HG03095 (cell line): ENCODE results near the gene KSR2.
"Not testable (repeated sequence)": the region's sequence is repeated elsewhere in the genome, so short reads cannot be mapped to it uniquely, and the experiment has no call there.

ENCODE experiments used
- ATAC-seq: cut with Tn5 transposase; IDR thresholded peaks from one replicate; pipeline ENCODE4 v1.9.1; 2021; ENCODE audit warnings: moderate library complexity; ENCODE audit not compliant: unreplicated experiment

Gene KSR2

GRCh38 chr12:117829108-117829507 is 139.7 kb downstream of the KSR2 start:
- ATAC-seq: no peak

- no peak for ATAC-seq
Measured at GRCh38 chr12:117827660-117828059, 141.1 kb downstream of the KSR2 start.

- ATAC-seq: no peak
Measured at GRCh38 chr12:117825827-117826226, 143.0 kb downstream of the KSR2 start.

GRCh38 chr12:117821480-117822175 is 147.2 kb downstream of the KSR2 start:
- ATAC-seq: no peak

DNA sequence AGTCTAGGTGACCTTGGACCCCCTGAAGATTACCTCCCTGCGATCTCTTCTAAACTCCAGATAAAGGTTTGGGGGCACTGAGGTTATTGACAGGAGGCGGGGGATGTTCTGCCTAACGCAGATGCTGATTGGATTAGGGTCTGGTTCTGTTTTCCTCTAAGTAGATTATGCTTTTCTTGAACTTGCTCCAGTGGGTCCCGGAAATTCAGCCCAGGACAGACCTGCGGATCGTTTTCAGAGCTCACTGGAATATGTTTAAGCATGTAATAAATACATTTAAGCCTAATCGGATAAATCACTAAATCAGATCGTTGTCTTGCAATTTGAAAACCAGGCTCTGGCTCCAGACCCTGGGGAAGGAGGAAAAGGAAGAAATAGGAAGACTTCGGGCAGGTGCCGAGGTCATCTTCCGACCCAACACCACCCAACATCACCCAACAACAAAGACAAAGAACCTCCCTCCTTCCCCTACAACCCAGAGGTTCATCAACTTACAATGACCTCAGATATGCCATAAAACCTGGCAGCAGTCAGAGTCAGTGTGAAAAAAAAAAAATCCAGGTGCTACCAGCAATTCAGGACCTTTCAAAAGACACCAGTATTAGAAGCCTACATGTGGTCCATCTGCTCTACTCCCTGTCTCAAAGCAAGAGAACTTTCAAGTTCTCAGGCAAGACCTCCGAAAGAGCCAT is 148.4 kb downstream of the KSR2 start:
- no peak for ATAC-seq

- ATAC-seq: no peak
Measured at GRCh38 chr12:117819160-117819559, 149.6 kb downstream of the KSR2 start.

GRCh38 chr12:117818400-117818799 is 150.4 kb downstream of the KSR2 start:
- ATAC-seq: no peak

DNA sequence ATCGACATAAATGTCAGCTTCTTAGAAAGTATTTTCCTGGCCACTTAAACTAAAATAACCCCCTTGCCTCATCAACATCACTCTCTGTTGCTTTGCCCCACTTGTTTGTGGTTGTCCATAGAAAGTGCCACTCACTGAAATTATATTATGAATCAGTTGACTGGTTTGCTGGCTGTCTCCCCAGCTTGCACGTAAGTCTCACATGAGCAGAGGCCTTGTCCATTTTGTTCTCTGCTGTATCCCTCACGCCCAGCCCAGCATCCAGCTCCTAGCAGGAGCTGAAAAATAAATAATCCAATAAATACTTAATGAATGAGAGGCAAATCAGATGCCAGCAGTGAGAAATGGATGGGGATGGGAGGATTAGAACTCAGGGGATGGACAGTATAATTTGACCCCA is 159.3 kb downstream of the KSR2 start:
- ATAC-seq: no peak

- ATAC-seq: no peak
Measured at GRCh38 chr12:117807946-117808345, 160.8 kb downstream of the KSR2 start.

- no peak for ATAC-seq
Measured at GRCh38 chr12:117807355-117807754, 161.4 kb downstream of the KSR2 start.

DNA sequence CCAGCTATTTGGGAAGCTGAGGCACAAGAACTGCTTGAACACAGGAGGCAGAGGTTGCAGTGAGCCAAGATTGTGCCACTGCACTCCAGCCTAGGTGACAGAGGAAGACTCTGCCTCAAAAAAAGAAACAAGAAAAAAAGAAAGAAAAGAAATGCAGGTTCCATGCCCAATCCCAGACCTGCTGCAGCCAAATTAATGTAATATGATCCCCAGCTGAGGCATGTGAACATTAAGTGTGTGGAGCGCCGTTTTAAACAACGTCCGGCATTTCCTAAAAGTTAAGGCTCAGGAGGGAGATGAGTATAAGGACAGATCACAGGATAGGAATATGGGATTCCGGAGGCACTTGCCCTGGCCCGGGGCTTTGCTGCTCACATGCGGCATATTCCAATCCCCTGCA is 162.9 kb downstream of the KSR2 start:
- no peak for ATAC-seq

DNA sequence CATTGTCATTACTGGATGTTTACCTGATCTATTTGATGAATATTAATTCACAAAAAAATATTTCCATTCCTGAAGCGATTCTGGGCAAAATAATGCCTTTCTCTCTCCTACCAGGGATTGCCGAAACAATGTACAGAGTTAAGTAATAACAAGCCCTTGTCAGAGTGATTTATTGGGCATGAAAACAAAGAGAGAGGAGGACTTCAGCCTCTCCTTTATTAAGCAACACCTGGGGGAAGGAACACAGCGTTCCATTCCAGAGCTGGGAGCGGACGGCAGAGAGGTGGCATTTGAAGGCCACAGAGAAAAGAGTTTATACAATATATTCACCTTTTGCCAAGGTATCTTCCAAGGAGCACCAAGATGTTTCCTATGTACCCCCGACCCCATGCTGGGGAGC is 165.8 kb downstream of the KSR2 start:
- no peak for ATAC-seq

DNA sequence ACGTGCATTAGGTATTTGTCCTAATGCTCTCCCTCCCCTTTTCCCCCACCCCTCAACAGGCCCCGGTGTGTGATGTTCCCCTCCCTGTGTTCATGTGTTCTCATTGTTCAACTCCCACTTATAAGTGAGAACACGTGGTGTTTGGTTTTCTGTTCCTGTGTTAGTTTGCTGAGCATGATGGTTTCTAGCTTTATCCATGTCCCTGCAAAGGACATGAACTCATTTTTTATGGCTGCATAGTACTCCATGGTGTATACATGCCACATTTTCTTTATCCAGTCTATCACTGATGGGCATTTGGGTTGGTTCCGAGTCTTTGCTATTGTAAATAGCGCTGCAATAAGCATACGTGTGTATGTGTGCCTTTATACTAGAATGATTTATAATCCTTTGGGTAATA is 168.1 kb downstream of the KSR2 start:
- not testable (repeated sequence) for ATAC-seq

DNA sequence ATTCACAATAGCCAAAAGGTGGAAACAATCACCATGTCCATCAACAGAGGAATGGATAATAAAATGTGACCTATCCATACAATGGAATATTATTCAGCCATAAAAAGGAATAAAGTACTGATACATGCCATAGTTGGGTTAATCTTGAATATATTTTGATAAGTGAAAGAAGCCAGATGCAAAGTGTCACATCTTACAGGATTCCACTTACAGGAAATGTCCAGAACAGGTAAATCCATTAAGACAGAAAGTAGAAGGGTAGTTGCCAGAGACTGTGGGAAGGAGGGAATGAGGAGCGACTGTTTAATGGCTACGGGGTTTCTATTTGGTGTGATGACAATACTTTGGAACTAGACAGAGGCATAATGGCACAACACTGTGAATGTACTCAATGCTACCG is 171.6 kb downstream of the KSR2 start:
- no peak for ATAC-seq

- ATAC-seq: no peak
Measured at GRCh38 chr12:117792877-117793424, 175.8 kb downstream of the KSR2 start.

DNA sequence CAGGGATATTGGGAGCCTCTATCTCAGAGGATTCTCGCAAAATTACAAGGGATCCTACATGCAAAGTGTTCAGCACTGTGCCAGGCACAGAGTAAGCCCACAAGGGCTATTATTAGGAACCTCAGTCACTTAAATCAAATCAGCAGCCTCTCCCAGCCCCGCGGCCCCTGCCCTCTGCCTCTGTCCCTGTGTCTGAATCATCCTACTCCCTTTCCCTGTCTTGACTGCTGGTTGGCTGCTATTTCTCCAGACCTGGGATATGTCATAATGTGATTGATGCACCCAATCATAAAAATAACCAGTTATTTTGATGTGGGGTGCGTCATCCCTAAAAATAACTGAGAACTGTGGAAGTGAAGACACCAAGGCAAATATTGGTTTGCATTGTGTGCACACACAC is 176.3 kb downstream of the KSR2 start:
- no peak for ATAC-seq

DNA sequence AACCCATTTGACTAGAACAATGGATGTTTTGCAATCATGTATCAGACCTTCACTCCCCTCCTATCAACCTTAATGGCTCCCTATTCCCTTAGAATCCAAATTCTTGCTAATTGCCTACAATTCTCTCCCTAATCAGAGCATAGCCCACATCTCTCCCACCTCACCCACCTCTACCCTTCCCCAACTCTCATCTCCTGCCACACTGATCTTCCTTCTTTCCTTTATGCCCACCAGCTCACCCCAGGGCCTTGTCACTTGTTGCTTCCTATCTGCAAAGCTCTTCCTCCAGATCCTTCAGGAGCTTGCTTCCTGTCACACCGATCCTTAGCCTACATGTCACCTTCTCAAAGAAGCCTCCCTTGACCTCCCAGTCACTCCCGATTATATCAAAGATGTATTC is 177.8 kb downstream of the KSR2 start:
- no peak for ATAC-seq

- no peak for ATAC-seq
Measured at GRCh38 chr12:117790198-117790597, 178.6 kb downstream of the KSR2 start.

DNA sequence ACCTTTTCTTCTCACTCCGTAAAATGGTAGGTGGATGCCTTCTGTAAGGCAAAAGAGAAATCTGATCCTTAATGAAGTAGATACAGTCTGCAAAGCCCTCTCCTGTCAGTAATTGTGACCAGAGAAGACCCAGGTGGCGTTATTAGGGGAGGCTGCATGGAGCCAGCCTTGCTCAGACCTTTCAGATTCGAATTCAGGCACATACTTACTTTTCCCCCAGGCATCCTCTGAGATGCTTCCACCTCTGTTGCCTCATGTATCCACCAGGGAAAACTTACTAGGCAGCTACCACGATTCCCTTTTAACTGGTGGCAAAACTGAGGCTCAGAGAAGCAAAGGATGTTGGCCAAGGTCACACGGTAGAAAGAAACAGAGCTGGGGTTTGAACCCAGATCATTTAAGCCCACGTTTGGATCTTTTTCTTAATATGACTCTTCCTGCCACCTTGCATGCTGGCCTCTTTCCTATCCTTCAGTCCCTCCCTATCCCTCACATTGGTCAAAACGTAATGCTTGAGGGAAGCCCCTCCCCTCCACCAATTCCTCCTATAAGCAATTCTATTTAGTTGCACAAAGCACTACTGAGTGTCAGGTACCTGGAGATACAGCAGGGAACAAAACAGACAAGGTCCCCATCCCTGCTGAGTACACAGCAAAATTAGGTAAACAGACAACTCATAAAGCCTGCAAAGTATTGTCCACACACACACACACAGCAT is 179.4 kb downstream of the KSR2 start:
- ATAC-seq: no peak

GRCh38 chr12:117778656-117779055 is 190.1 kb downstream of the KSR2 start:
- ATAC-seq: no peak

- no peak for ATAC-seq
Measured at GRCh38 chr12:117774941-117775775, 193.6 kb downstream of the KSR2 start.
